Stimulated activated CD4-positive, alpha-beta T cell treated with anti-CD3 and anti-CD28 coated beads, Interleukin-1b, Interleukin-23, amount 100 ng/mL, for 4 hours (primary cell): ENCODE results near the gene TMC6.
"Not testable (repeated sequence)": the region's sequence is repeated elsewhere in the genome, so short reads cannot be mapped to it uniquely, and the experiment has no call there.

Source experiments
- DNase-seq, 2 donors: peaks; one replicate each; pipeline ENCODE4 v3.0.0-alpha.2; 2020; ENCODE audit warnings: low read depth in 2 of 2

The TMC6 gene

DNA sequence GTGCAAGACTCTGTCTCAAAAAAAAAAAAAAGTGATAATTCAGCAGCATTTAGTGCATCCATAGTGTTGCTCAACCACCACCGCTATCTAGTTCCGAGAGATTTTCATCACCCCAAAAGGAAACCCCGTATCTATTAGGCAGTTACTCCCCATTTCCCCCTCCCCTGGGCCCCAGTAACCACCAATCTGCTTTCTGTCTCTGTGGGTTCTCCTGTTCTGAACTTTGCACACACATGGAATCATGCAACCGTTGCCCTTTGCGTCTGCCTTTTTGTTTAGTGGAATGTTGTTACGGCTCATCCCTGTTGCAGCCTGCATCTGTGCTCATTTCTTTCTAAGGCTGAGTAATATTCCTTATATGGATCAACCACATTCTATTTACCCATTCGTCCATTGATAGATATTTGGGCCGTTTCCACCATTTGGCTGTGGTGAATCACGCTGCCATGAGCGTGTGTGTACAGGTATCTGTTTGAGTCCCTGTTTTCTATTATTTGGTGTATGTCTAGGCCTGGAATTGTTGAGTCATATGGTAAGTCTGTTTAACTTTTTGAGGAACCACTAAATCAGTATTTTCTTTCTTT is 31.1 kb upstream of the TMC6 start:
- DNase-seq = no peak

GRCh38 chr17:78154903-78155811 is 26.6 kb upstream of the TMC6 start:
- DNase-seq = no peak

DNA sequence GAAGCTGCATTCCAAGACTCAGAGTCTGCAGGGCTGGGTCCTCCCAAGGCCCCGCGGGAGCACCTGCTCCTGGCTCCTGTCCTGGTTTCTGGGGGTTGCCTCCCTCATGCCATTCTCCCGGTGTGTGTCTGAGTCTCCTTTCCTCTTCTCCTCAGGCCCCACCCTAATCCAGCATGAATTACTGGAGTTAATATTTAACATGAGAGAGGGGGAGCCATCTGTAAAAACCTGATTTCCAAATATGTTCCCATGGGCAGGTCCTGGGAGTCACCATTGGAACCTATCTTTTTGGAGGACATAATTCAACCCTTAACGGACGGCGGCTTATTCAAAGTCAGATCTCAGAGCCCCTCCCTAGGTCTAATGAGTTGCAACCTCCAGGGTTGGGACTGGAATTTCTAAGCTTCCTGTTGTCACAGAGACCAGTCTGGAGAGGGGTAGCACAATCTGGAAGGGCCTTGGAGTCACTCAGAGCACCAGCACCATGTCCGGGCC is 23.0 kb upstream of the TMC6 start:
- DNase-seq = no peak

GRCh38 chr17:78148286-78149016 is 19.9 kb upstream of the TMC6 start:
- DNase-seq = no peak

GRCh38 chr17:78147315-78147998 is 18.9 kb upstream of the TMC6 start:
- DNase-seq = no peak

DNA sequence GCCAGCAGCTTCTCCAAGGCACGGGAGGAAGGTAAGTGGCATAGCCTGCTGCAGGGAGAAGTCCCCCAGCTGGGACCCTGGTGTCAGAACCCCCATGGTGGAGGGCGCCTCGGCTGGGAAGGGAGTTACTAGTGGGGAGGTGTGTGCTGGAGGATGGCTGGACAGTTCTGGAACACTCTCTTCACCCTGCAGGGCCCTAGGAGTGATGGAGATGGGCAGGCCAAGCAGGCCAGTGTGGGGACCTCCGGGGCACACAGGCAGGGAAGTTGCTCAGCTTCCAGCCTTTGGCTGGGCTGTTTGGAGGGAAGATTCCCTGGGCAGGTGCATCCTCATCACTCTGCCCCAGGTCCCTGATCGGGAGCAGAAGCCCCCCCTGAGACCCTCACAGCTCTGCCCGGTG is 18.3 kb upstream of the TMC6 start:
- DNase-seq = no peak

GRCh38 chr17:78146471-78146869 is 17.9 kb upstream of the TMC6 start:
- DNase-seq = no peak

GRCh38 chr17:78144736-78145641 is 16.4 kb upstream of the TMC6 start:
- DNase-seq = no peak

- DNase-seq = no peak
Observed at GRCh38 chr17:78144147-78144719, 15.7 kb upstream of the TMC6 start.

DNA sequence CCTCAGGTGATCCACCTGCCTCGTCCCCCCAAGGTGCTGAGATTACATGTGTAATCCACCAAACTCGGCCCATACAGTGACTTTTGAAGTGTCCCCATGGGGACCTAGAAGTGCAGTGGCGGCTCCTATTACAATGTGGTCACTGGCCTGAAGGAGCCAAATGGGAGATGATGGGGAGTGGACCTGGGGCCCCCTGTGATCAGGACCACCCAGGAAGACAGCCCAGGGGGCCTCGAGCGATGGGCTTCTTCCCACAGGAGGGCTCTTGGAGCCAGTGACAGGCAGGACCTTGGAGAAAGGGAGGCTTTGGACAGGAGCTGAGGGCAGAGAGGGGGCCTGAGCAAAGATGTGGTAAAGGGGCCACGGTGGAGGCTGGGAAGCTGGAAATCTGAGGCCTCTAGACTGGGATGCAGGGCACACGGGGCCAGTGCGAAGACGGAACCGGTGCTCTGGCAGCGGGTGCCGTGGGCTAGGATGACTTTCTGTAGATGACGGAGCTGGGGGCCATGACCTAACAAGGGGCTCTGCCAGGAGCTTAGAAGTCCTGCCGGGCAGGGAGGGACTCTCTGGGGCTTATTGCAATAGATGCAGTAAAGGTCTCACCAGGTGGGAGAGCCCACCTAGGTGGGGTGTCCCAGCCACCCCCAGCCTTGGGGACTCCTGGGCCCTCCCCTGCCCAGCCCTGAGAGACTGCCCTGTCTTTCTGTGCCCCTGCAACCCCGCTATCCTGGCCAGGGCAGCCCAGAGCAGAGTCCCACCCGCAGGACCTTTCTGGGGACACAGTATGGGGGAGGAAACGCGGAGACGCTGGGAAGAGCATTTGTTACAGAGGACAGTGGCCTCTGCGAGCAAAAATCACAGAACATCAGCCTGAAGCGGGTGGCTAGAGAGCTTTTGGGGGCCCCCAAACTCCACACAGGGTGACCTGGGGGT is 14.9 kb upstream of the TMC6 start:
- DNase-seq = no peak

GRCh38 chr17:78142119-78142861 is 13.7 kb upstream of the TMC6 start:
- no peak for DNase-seq

- DNase-seq = no peak
Observed at GRCh38 chr17:78141437-78142118, 13.0 kb upstream of the TMC6 start.

GRCh38 chr17:78140169-78141051 is 11.9 kb upstream of the TMC6 start:
- DNase-seq = peak; percentile 80 to 86

DNA sequence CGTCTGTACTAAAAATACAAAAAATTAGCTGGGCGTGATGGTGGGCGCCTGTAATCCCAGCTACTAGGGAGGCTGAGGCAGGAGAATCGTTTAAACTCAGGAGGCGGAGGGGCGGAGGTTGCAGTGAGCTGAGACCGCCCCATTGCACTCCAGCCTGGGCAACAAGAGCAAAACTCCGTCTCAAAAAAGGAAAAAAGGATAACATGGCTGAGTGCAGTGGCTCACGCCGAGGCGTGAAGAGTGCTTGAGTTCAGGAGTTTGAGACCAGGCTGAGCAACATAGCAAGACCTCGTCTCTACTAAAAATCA is 11.3 kb upstream of the TMC6 start:
- DNase-seq = not testable (repeated sequence)

DNA sequence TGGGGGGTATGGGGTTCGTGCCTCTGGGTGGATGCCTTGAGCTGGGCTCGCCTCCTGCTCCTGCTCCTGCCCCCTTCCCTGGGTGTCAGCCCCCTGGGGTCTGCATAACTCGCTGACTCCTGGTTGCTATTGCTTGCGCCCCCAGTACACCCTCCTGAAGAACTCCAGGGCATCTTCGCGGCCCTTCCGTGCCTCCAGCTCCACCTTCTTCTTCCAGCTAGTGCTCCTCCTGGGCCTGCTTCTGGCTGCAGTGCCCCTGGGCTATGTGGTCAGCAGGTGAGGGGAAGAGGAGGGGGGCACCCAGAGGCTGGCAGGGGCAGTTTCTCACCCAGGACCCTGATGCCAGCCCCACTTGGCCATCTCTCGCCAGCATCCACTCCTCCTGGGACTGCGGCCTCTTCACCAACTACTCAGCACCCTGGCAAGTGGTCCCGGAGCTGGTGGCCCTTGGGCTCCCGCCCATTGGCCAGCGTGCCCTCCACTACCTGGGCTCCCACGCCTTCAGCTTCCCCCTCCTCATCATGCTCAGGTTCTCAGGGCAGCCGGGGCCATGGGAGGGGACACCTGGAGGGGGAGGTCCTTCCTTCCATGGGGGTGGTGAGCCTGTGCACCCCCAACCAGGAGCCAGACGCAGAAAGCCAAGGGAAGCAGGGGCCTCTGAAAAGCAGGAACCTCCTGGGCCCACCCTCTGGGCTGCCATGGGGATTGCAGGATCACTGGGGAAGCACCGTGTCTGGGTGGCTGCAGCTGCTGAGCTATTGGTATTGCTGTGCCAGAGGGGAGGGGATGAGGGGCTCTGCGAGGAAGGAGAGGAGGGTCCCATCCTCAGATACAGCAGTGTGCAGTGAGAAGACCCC is 9.9 kb upstream of the TMC6 start:
- DNase-seq = no peak
